SK-N-SH (cell line): ENCODE data around the gene WDR87. TPM values are rescaled to one million over a fixed set of nuclear protein-coding genes. Genes with fewer than 3 reads are reported as not detected.

ENCODE experiments used
- CTCF ChIA-PET: fragments of 300-600, 350-600 bp; formaldehyde crosslinking; extraction: SDS; loops from one replicate; lab custom pipeline; 2021; lab: Yijun Ruan, JAX
- POLR2A ChIA-PET: fragments of 350-600 bp; sonication (Branson Sonifier 250); formaldehyde crosslinking; extraction: SDS; loops from one replicate; lab custom pipeline; 2020; ENCODE audit warnings: antibody characterized with exemption, inconsistent platforms; lab: Yijun Ruan, JAX
- DNase-seq: peaks from one replicate; pipeline ENCODE4 v3.0.0; 2012
- H2AFZ ChIP-seq: fragments of 200-600 bp; sonication (generic); 2 replicates; pipeline ENCODE4 v1.8.1; 2016; ENCODE audit warnings: antibody characterized with exemption, mild to moderate bottlenecking, low read depth
- H3F3A ChIP-seq: fragments of 200-600 bp; sonication (generic); replicated peaks from 2 replicates; pipeline ENCODE3; 2016; ENCODE audit warnings: antibody characterized with exemption, mild to moderate bottlenecking; ENCODE audit not compliant: insufficient read depth
- H3K27ac ChIP-seq, 2 experiments: fragments of 200-500 bp in 1 of 2; fragments of 200-600 bp in 1 of 2; sonication (Bioruptor generic) in 1 of 2; sonication (generic), shearing (Covaris generic) in 1 of 2; 2 replicates each; pipeline versions ENCODE4 v1.5.1 to v1.6.1; 2014 to 2016; ENCODE audit warnings: low read depth in 2 of 2, inconsistent platforms in 1 of 2, low read length in 1 of 2, mild to moderate bottlenecking in 1 of 2, mixed read lengths in 1 of 2
- H3K27me3 ChIP-seq: fragments of 200-600 bp; sonication (generic), shearing (Covaris generic); 2 replicates; pipeline ENCODE4 v1.6.1; 2016; ENCODE audit warnings: mixed run types; ENCODE audit not compliant: insufficient read depth
- H3K36me3 ChIP-seq, 2 experiments: fragments of 200-500 bp in 1 of 2; fragments of 200-600 bp in 1 of 2; sonication (Bioruptor generic) in 1 of 2; sonication (generic) in 1 of 2; replicated peaks in 1 of 2; 2 replicates each; pipeline versions ENCODE3 to v1.5.1; 2014 to 2016; ENCODE audit warnings: low read length in 1 of 2, mild to moderate bottlenecking in 1 of 2; ENCODE audit not compliant: insufficient read depth in 2 of 2, control insufficient read depth in 1 of 2
- H3K4me1 ChIP-seq, 2 experiments: fragments of 200-500 bp in 1 of 2; fragments of 200-600 bp in 1 of 2; sonication (Bioruptor generic) in 1 of 2; sonication (generic), shearing (Covaris generic) in 1 of 2; 2 replicates each; pipeline versions ENCODE4 v1.5.1 to v1.6.1; 2014 to 2016; ENCODE audit warnings: low read depth in 1 of 2, low read length in 1 of 2, mixed run types in 1 of 2; ENCODE audit not compliant: insufficient read depth in 2 of 2, control insufficient read depth in 1 of 2
- H3K4me2 ChIP-seq: fragments of 200-600 bp; sonication (generic), shearing (Covaris generic); 2 replicates; pipeline ENCODE4 v1.6.1; 2017; ENCODE audit warnings: mixed run types
- H3K4me3 ChIP-seq, 2 experiments: fragments of 200-500 bp in 1 of 2; fragments of 200-600 bp in 1 of 2; sonication (Bioruptor generic) in 1 of 2; sonication (generic), shearing (Covaris generic) in 1 of 2; 2 replicates each; pipeline versions ENCODE4 v1.5.1 to v1.8.1; 2014 to 2016; ENCODE audit warnings: low read depth in 2 of 2, inconsistent platforms in 1 of 2, low read length in 1 of 2, mild to moderate bottlenecking in 1 of 2, mixed read lengths in 1 of 2, moderate library complexity in 1 of 2
- H3K79me2 ChIP-seq: fragments of 200-600 bp; sonication (generic); 2 replicates; pipeline ENCODE4 v1.8.1; 2017; ENCODE audit warnings: mild to moderate bottlenecking; ENCODE audit not compliant: insufficient read depth
- H3K9ac ChIP-seq: fragments of 200-600 bp; sonication (generic); 2 replicates; pipeline ENCODE4 v1.6.1; 2017; ENCODE audit warnings: mixed run types
- H3K9me2 ChIP-seq: fragments of 200-600 bp; sonication (generic); 2 replicates; pipeline ENCODE4 v1.6.1; 2017; ENCODE audit warnings: mixed run types
- H3K9me3 ChIP-seq: fragments of 200-600 bp; sonication (generic); 2 replicates; pipeline ENCODE4 v1.6.1; 2017; ENCODE audit warnings: mixed run types, mild to moderate bottlenecking, moderate library complexity
- H4K20me1 ChIP-seq: fragments of 200-600 bp; sonication (generic); 2 replicates; pipeline ENCODE4 v1.6.1; 2017; ENCODE audit warnings: mild to moderate bottlenecking, mixed run types; ENCODE audit not compliant: insufficient read depth
- ELF1 ChIP-seq: IDR thresholded peaks from 2 replicates; pipeline ENCODE4 v1.4.0; 2012
- EP300 ChIP-seq, 2 experiments: IDR thresholded peaks; 2 replicates each; pipeline versions ENCODE4 v1.4.0 to v1.6.1; 2012; ENCODE audit warnings: borderline replicate concordance in 1 of 2, low read depth in 1 of 2, low read length in 1 of 2
- GABPA ChIP-seq: IDR thresholded peaks from 2 replicates; pipeline ENCODE4 v1.4.0; 2012; ENCODE audit warnings: low read depth, mild to moderate bottlenecking
- GATA2 ChIP-seq: sonication (generic); formaldehyde crosslinking; IDR thresholded peaks from 2 replicates; pipeline ENCODE4 v1.5.0; 2020; ENCODE audit warnings: mild to moderate bottlenecking, missing genetic modification reagents
- JUND ChIP-seq: IDR thresholded peaks from 2 replicates; pipeline ENCODE4 v1.4.0; 2012
- MEF2A ChIP-seq: IDR thresholded peaks from 2 replicates; pipeline ENCODE4 v1.4.0; 2012; ENCODE audit warnings: low read depth, borderline replicate concordance
- MXI1 ChIP-seq: IDR thresholded peaks from 2 replicates; pipeline ENCODE4 v1.6.1; 2012; ENCODE audit warnings: mild to moderate bottlenecking, low read depth, low read length, improper control_type of control experiment
- NFIC ChIP-seq: IDR thresholded peaks from 2 replicates; pipeline ENCODE4 v1.4.0; 2012; ENCODE audit warnings: borderline replicate concordance
- POLR2AphosphoS5 ChIP-seq: IDR thresholded peaks from 2 replicates; pipeline ENCODE4 v1.6.1; 2012; ENCODE audit warnings: low read depth, low read length
- RCOR1 ChIP-seq: fragments of 150-350 bp; IDR thresholded peaks from 2 replicates; pipeline ENCODE4 v1.6.1; 2017; ENCODE audit warnings: antibody characterized with exemption, low read length
- REST ChIP-seq: IDR thresholded peaks from 2 replicates; pipeline ENCODE4 v1.6.1; 2012; ENCODE audit warnings: mild to moderate bottlenecking, low read depth, low read length, moderate library complexity
- RXRA ChIP-seq: IDR thresholded peaks from 2 replicates; pipeline ENCODE4 v1.4.0; 2012; ENCODE audit warnings: low read depth, mild to moderate bottlenecking, borderline replicate concordance
- SIN3A ChIP-seq: IDR thresholded peaks from 2 replicates; pipeline ENCODE4 v1.6.1; 2012; ENCODE audit warnings: low read depth, mild to moderate bottlenecking, low read length, moderate library complexity, borderline replicate concordance
- SMC3 ChIP-seq: IDR thresholded peaks from 2 replicates; pipeline ENCODE4 v1.6.1; 2012; ENCODE audit warnings: low read depth, low read length, improper control_type of control experiment
- TEAD4 ChIP-seq: IDR thresholded peaks from 2 replicates; pipeline ENCODE4 v1.4.0; 2012; ENCODE audit warnings: mild to moderate bottlenecking, borderline replicate concordance; ENCODE audit not compliant: insufficient read depth
- YY1 ChIP-seq: IDR thresholded peaks from 2 replicates; pipeline ENCODE4 v1.4.0; 2012; ENCODE audit warnings: low read depth, mild to moderate bottlenecking
- WGBS: methylation state at CpG from one replicate; pipeline ENCODE4 v1.1.6; 2017; ENCODE audit warnings: low lambda C conversion rate; 5-methylcytosine and 5-hydroxymethylcytosine counted together
- polyA plus RNA-seq, 3 experiments: library from polyadenylated mRNA; depleted of rRNA; stranded (reverse); fragments of >200 nt; gene quantifications; 2 replicates each; pipeline ENCODE4 v1.2.3, GENCODE V29; 2012
- TF ChIP-seq, protein P1 (sequence below): IDR thresholded peaks from 2 replicates; pipeline ENCODE4 v1.4.0; 2012; ENCODE audit warnings: low read depth
- TF ChIP-seq, protein P2 (sequence below): IDR thresholded peaks from 2 replicates; pipeline ENCODE4; 2012

The WDR87 gene
- polyA plus RNA-seq, 1 of the 3 experiments (the other 2 are of a cell fraction) = not detected

- Histone ChIP-seq H3K9ac (no peak overlapping the region), H3K4me2 (no peak overlapping the region), H3K9me2 (no peaks in the 10 kb centered on the region), H4K20me1 (peaks cover 25% of the 10 kb centered on the region), H3K27ac (no peak overlapping the region), H3F3A (peaks cover 20% of the 10 kb centered on the region), H3K79me2 (peaks cover 99% of the 10 kb centered on the region), H3K4me1 (peaks cover 11 to 15% of the 10 kb centered on the region in 2 experiments; a peak in 2 of 4 replicates), H3K36me3 (peaks cover 0 to 22% of the 10 kb centered on the region in 2 experiments), H3K9me3 (peaks cover 6% of the 10 kb centered on the region; the same call in 1 of the 2 replicates), H3K4me3 (no peak overlapping the region), H3K27me3 (no peaks in the 10 kb centered on the region), H2AFZ (no peak overlapping the region)
- ChIA-PET CTCF (no interaction called here), POLR2A (no interaction called here)
- no peak for DNase-seq
- 93% methylated on average over 2 of the region's 2 CpGs for WGBS
- TF ChIP-seq, protein P1, sequence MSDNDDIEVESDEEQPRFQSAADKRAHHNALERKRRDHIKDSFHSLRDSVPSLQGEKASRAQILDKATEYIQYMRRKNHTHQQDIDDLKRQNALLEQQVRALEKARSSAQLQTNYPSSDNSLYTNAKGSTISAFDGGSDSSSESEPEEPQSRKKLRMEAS = no peak
- TF ChIP-seq GABPA (no peak), GATA2 (CRISPR knock-in tag) (no peak), POLR2AphosphoS5 (no peak), RCOR1 (no peak), NFIC (no peak), RXRA (no peak), SMC3 (no peak), JUND (no peak), REST (no peak), EP300 (IDR thresholded peaks at IDR 0.05; ENCODE audit: borderline replicate concordance in 1 of 2, low read depth in 1 of 2, low read length in 1 of 2) (no peak), YY1 (no peak), SIN3A (no peak), ELF1 (no peak), TEAD4 (no peak), MEF2A (no peak), MXI1 (no peak)
- TF ChIP-seq, protein P2, sequence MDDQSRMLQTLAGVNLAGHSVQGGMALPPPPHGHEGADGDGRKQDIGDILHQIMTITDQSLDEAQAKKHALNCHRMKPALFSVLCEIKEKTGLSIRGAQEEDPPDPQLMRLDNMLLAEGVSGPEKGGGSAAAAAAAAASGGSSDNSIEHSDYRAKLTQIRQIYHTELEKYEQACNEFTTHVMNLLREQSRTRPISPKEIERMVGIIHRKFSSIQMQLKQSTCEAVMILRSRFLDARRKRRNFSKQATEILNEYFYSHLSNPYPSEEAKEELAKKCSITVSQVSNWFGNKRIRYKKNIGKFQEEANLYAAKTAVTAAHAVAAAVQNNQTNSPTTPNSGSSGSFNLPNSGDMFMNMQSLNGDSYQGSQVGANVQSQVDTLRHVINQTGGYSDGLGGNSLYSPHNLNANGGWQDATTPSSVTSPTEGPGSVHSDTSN = no peak
Observed at GRCh38 chr19:37936166-37936565, 29.8 kb upstream of the WDR87 start.
